ENCODE results near the gene STAC. TPM values are rescaled to one million over a fixed set of nuclear protein-coding genes. Genes with fewer than 3 reads are reported as not detected.

STAC gene
- total and polyA plus RNA-seq, 12 donors, result 1.3 to 12.0 (median 3.4) TPM

GRCh38 chr3:36433511-36433910 lies 53.2 kb downstream of the STAC start:
- Histone ChIP-seq H3K9me3 (replicated peaks in 1 of 3) (no peaks in the 10 kb centered on the region), H3K27me3 (no peaks in the 10 kb centered on the region), H3K27ac (no peak overlapping the region), H3K4me1 (replicated peaks in 1 of 2) (no peaks in the 10 kb centered on the region), H3K36me3 (replicated peaks in 1 of 2) (no peaks in the 10 kb centered on the region), H3K4me3 (no peak overlapping the region)
- DNase-seq, result no peak
- intact Hi-C loops (cut with DNase I), result no loop called here
- no peak for TF ChIP-seq POLR2A (IDR thresholded peaks at IDR 0.05)
- no peak for TF ChIP-seq CTCF (IDR thresholded peaks at IDR 0.05)

- 77 to 84% (median 79%) methylated on average over 2 of the region's 2 CpGs for WGBS, 4 donors
- H3K9me3 ChIP-seq (replicated peaks in 1 of 3), result no peaks in the 10 kb centered on the region
- H3K27ac ChIP-seq, result no peak overlapping the region
- H3K27me3 ChIP-seq, result no peaks in the 10 kb centered on the region
- H3K36me3 ChIP-seq (replicated peaks in 1 of 2), result no peaks in the 10 kb centered on the region
- no peak for DNase-seq
- intact Hi-C loops (cut with DNase I), result no loop called here
- H3K4me3 ChIP-seq, result no peak overlapping the region
- no peaks in the 10 kb centered on the region for H3K4me1 ChIP-seq (replicated peaks in 1 of 2)
- TF ChIP-seq POLR2A (IDR thresholded peaks at IDR 0.05) (no peak), CTCF (IDR thresholded peaks at IDR 0.05) (no peak)
Measured at GRCh38 chr3:36434687-36435426, 54.6 kb downstream of the STAC start.

GRCh38 chr3:36443028-36443686 lies 62.9 kb downstream of the STAC start:
- intact Hi-C loops (cut with DNase I), result no loop called here

GRCh38 chr3:36444909-36445308 lies 64.6 kb downstream of the STAC start:
- TF ChIP-seq CTCF (IDR thresholded peaks at IDR 0.05) (no peak), POLR2A (IDR thresholded peaks at IDR 0.05) (no peak)
- Histone ChIP-seq H3K27me3 (no peaks in the 10 kb centered on the region), H3K9me3 (replicated peaks in 1 of 3) (no peaks in the 10 kb centered on the region), H3K27ac (no peak overlapping the region), H3K4me3 (no peak overlapping the region), H3K36me3 (replicated peaks in 1 of 2) (no peaks in the 10 kb centered on the region), H3K4me1 (replicated peaks in 1 of 2) (peaks cover 0 to 3% of the 10 kb centered on the region in 2 donors)
- no peak for DNase-seq
- intact Hi-C loops (cut with DNase I), result no loop called here
- 87 to 96% (median 89%) methylated on average over 1 of the region's 1 CpG for WGBS, 4 donors

More at GRCh38 chr3:36443028-36443686, 62.9 kb downstream of the STAC start:
- H3K36me3 ChIP-seq (replicated peaks in 1 of 2), result no peaks in the 10 kb centered on the region
- no peak for DNase-seq
- H3K27me3 ChIP-seq, result no peaks in the 10 kb centered on the region
- H3K27ac ChIP-seq, result no peak overlapping the region
- H3K4me3 ChIP-seq, result no peak overlapping the region
- no peaks in the 10 kb centered on the region for H3K9me3 ChIP-seq (replicated peaks in 1 of 3)
- H3K4me1 ChIP-seq (replicated peaks in 1 of 2), result peaks cover 0 to 3% of the 10 kb centered on the region in 2 donors
- 86 to 94% (median 87%) methylated on average over 10 of the region's 10 CpGs for WGBS, 4 donors
- TF ChIP-seq POLR2A (IDR thresholded peaks at IDR 0.05) (no peak), CTCF (IDR thresholded peaks at IDR 0.05) (no peak)
